KOPT-K1 (cell line): Measurements from ENCODE around the gene CLEC11A.

Experiments
- H3K27ac ChIP-seq: fragments of 200-600 bp; sonication (generic); 2 replicates; pipeline ENCODE4 v1.5.1; 2016; ENCODE audit warnings: antibody characterized with exemption, mild to moderate bottlenecking, low read depth, low read length; ENCODE audit not compliant: poor library complexity, severe bottlenecking
- H3K36me3 ChIP-seq: fragments of 200-600 bp; sonication (generic); 2 replicates; pipeline ENCODE4 v1.5.1; 2017; ENCODE audit warnings: antibody characterized with exemption, mild to moderate bottlenecking, low read length, moderate library complexity; ENCODE audit not compliant: insufficient read depth
- H3K9me3 ChIP-seq: fragments of 200-600 bp; sonication (generic); 2 replicates; pipeline ENCODE4 v1.5.1; 2017; ENCODE audit warnings: antibody characterized with exemption, low read length, mild to moderate bottlenecking; ENCODE audit not compliant: insufficient read depth, poor library complexity, severe bottlenecking

Gene CLEC11A

GRCh38 chr19:50716178-50717025 is 6.8 kb upstream of the CLEC11A start:
- Histone ChIP-seq H3K36me3 (no peaks in the 10 kb centered on the region), H3K27ac (no peak overlapping the region), H3K9me3 (no peaks in the 10 kb centered on the region)

GRCh38 chr19:50717026-50717723 is 6.0 kb upstream of the CLEC11A start:
- Histone ChIP-seq H3K27ac (no peak overlapping the region), H3K36me3 (no peaks in the 10 kb centered on the region)

GRCh38 chr19:50717891-50718254 is 5.3 kb upstream of the CLEC11A start:
- no peak overlapping the region for H3K27ac ChIP-seq
- no peaks in the 10 kb centered on the region for H3K9me3 ChIP-seq
- no peaks in the 10 kb centered on the region for H3K36me3 ChIP-seq

More at GRCh38 chr19:50717026-50717723, 6.0 kb upstream of the CLEC11A start:
- no peaks in the 10 kb centered on the region for H3K9me3 ChIP-seq

- no peak overlapping the region for H3K27ac ChIP-seq
- H3K36me3 ChIP-seq: no peaks in the 10 kb centered on the region
- H3K9me3 ChIP-seq: no peaks in the 10 kb centered on the region
These were observed 4.7 kb upstream of the CLEC11A start for GRCh38 chr19:50718255-50719118.

GRCh38 chr19:50719119-50719435 is 4.1 kb upstream of the CLEC11A start:
- no peaks in the 10 kb centered on the region for H3K36me3 ChIP-seq
- no peak overlapping the region for H3K27ac ChIP-seq
- no peaks in the 10 kb centered on the region for H3K9me3 ChIP-seq

GRCh38 chr19:50719566-50719965 is 3.6 kb upstream of the CLEC11A start, which contains the start of gene SHANK1:
Gene SHANK1 (minus strand): TSS chr19:50719802. CDS start chr19:50716919, 2,883 bp downstream.
- Histone ChIP-seq H3K9me3 (no peaks in the 10 kb centered on the region), H3K36me3 (no peaks in the 10 kb centered on the region), H3K27ac (no peak within 1 kb of the TSS)

GRCh38 chr19:50720181-50720920 is 2.8 kb upstream of the CLEC11A start:
- Histone ChIP-seq H3K27ac (no peak overlapping the region), H3K9me3 (no peaks in the 10 kb centered on the region), H3K36me3 (no peaks in the 10 kb centered on the region)

- Histone ChIP-seq H3K36me3 (no peaks in the 10 kb centered on the region), H3K27ac (no peak overlapping the region), H3K9me3 (no peaks in the 10 kb centered on the region)
These were observed 2.2 kb upstream of the CLEC11A start for GRCh38 chr19:50720921-50721381.

- no peaks in the 10 kb centered on the region for H3K36me3 ChIP-seq
- H3K9me3 ChIP-seq: no peaks in the 10 kb centered on the region
- no peak overlapping the region for H3K27ac ChIP-seq
These were observed 1.6 kb upstream of the CLEC11A start for GRCh38 chr19:50721441-50722137.

GRCh38 chr19:50722201-50723013 is 757 bp upstream of the CLEC11A start:
- H3K27ac ChIP-seq: no peak overlapping the region

GRCh38 chr19:50723735-50724521 is 764 bp downstream of the CLEC11A start:
- Histone ChIP-seq H3K27ac (no peak overlapping the region), H3K36me3 (no peaks in the 10 kb centered on the region), H3K9me3 (no peaks in the 10 kb centered on the region)

More at GRCh38 chr19:50722201-50723013, 757 bp upstream of the CLEC11A start:
- H3K36me3 ChIP-seq: no peaks in the 10 kb centered on the region
- H3K9me3 ChIP-seq: no peaks in the 10 kb centered on the region

GRCh38 chr19:50724522-50725217 is 1.5 kb downstream of the CLEC11A start:
- H3K36me3 ChIP-seq: no peaks in the 10 kb centered on the region
- H3K27ac ChIP-seq: peak overlapping the region; percentile 72
- H3K9me3 ChIP-seq: no peaks in the 10 kb centered on the region
